Stimulated activated CD4-positive, alpha-beta T cell treated with anti-CD3 and anti-CD28 coated beads, Interleukin-4, amount 100 ng/mL, for 1 hour (primary cell): ENCODE data around the gene LSM5.

Experiments
- DNase-seq: peaks from one replicate; pipeline ENCODE4 v3.0.0-alpha.2; 2020

The LSM5 gene

GRCh38 chr7:32490127-32490796 is at the start of gene LSM5:
LSM5 (minus strand) TSS chr7:32490380; CDS start chr7:32490365, 15 bp downstream.
- DNase-seq: peak; percentile 88

GRCh38 chr7:32539366-32539765 is 49.2 kb upstream of the LSM5 start:
- DNase-seq: no peak

GRCh38 chr7:32537760-32538159 is 47.6 kb upstream of the LSM5 start:
- DNase-seq: no peak

- DNase-seq: no peak
These were observed 46.4 kb upstream of the LSM5 start for GRCh38 chr7:32536585-32536984.

GRCh38 chr7:32536016-32536415 is 45.8 kb upstream of the LSM5 start:
- DNase-seq: no peak

- DNase-seq: no peak
These were observed 45.1 kb upstream of the LSM5 start for GRCh38 chr7:32535162-32535702.

GRCh38 chr7:32533276-32534029 is 43.3 kb upstream of the LSM5 start:
- no peak for DNase-seq

GRCh38 chr7:32532716-32533115 is 42.5 kb upstream of the LSM5 start:
- no peak for DNase-seq

- no peak for DNase-seq
These were observed 41.9 kb upstream of the LSM5 start for GRCh38 chr7:32532086-32532485.

- DNase-seq: no peak
These were observed 41.2 kb upstream of the LSM5 start for GRCh38 chr7:32531402-32531801.

GRCh38 chr7:32525839-32526238 is 35.7 kb upstream of the LSM5 start:
- DNase-seq: no peak

- no peak for DNase-seq
These were observed 34.5 kb upstream of the LSM5 start for GRCh38 chr7:32524631-32525030.

- no peak for DNase-seq
These were observed 32.8 kb upstream of the LSM5 start for GRCh38 chr7:32522746-32523530.

- peak; percentile 17 for DNase-seq
These were observed 29.6 kb upstream of the LSM5 start for GRCh38 chr7:32519763-32520162.

- DNase-seq: no peak
These were observed 28.5 kb upstream of the LSM5 start for GRCh38 chr7:32518534-32519140.

GRCh38 chr7:32516551-32517100 is 26.4 kb upstream of the LSM5 start:
- DNase-seq: no peak

GRCh38 chr7:32515890-32516550 is 25.8 kb upstream of the LSM5 start:
- no peak for DNase-seq

- DNase-seq: no peak
These were observed 23.0 kb upstream of the LSM5 start for GRCh38 chr7:32513210-32513609.

GRCh38 chr7:32511791-32512190 is 21.6 kb upstream of the LSM5 start:
- no peak for DNase-seq

- DNase-seq: no peak
These were observed 17.2 kb upstream of the LSM5 start for GRCh38 chr7:32507414-32507813.

- no peak for DNase-seq
These were observed 16.3 kb upstream of the LSM5 start for GRCh38 chr7:32506266-32507054.
